GM12872 (cell line): Measurements from ENCODE around the gene ZNF431.

Source experiments
- CTCF ChIP-seq: IDR thresholded peaks from 3 replicates; pipeline ENCODE4 v1.5.1; 2011; ENCODE audit warnings: low read depth, mild to moderate bottlenecking, low read length, moderate library complexity; ENCODE audit not compliant: insufficient read depth

Gene ZNF431

GRCh38 chr19:21115430-21115829 lies 26.4 kb upstream of the ZNF431 start:
- no peak for TF ChIP-seq CTCF

- no peak for TF ChIP-seq CTCF
Observed at GRCh38 chr19:21117041-21117907, 24.6 kb upstream of the ZNF431 start.

- TF ChIP-seq CTCF: no peak
Observed at GRCh38 chr19:21126078-21126477, 15.8 kb upstream of the ZNF431 start.

- no peak for TF ChIP-seq CTCF
Observed at GRCh38 chr19:21127001-21127400, 14.8 kb upstream of the ZNF431 start.

GRCh38 chr19:21127898-21128297 lies 13.9 kb upstream of the ZNF431 start:
- no peak for TF ChIP-seq CTCF

GRCh38 chr19:21128901-21129698 lies 12.7 kb upstream of the ZNF431 start:
- TF ChIP-seq CTCF: no peak

- no peak for TF ChIP-seq CTCF
Observed at GRCh38 chr19:21130097-21130775, 11.6 kb upstream of the ZNF431 start.
